ENCODE data around the gene SLIT3.

Gene SLIT3

GRCh38 chr5:169006842-169007790, 293.8 kb downstream of the SLIT3 start:
- no peak for DNase-seq (ENCODE audit: low read depth in 1 of 2, low spot score in 1 of 2)

- DNase-seq (ENCODE audit: low read depth in 1 of 2, low spot score in 1 of 2) = no peak
These were observed 296.4 kb downstream of the SLIT3 start for GRCh38 chr5:169004551-169004950.

GRCh38 chr5:169003721-169004541, 297.0 kb downstream of the SLIT3 start:
- no peak for DNase-seq (ENCODE audit: low read depth in 1 of 2, low spot score in 1 of 2)

GRCh38 chr5:169002953-169003555, 297.9 kb downstream of the SLIT3 start:
- DNase-seq (ENCODE audit: low read depth in 1 of 2, low spot score in 1 of 2) = no peak

- no peak for DNase-seq (ENCODE audit: low read depth in 1 of 2, low spot score in 1 of 2)
These were observed 299.5 kb downstream of the SLIT3 start for GRCh38 chr5:169001394-169001793.

GRCh38 chr5:168995024-168995423, 305.9 kb downstream of the SLIT3 start:
- DNase-seq (ENCODE audit: low read depth in 1 of 2, low spot score in 1 of 2) = no peak

GRCh38 chr5:168992687-168993086, 308.3 kb downstream of the SLIT3 start:
- no peak for DNase-seq (ENCODE audit: low read depth in 1 of 2, low spot score in 1 of 2)

- DNase-seq (ENCODE audit: low read depth in 1 of 2, low spot score in 1 of 2) = no peak
These were observed 308.9 kb downstream of the SLIT3 start for GRCh38 chr5:168992016-168992415.

GRCh38 chr5:168991311-168991710, 309.6 kb downstream of the SLIT3 start:
- DNase-seq (ENCODE audit: low read depth in 1 of 2, low spot score in 1 of 2) = no peak

- DNase-seq (ENCODE audit: low read depth in 1 of 2, low spot score in 1 of 2) = no peak
These were observed 310.3 kb downstream of the SLIT3 start for GRCh38 chr5:168990679-168991078.

- no peak for DNase-seq (ENCODE audit: low read depth in 1 of 2, low spot score in 1 of 2)
These were observed 311.0 kb downstream of the SLIT3 start for GRCh38 chr5:168989731-168990505.

GRCh38 chr5:168988699-168989098, 312.2 kb downstream of the SLIT3 start:
- no peak for DNase-seq (ENCODE audit: low read depth in 1 of 2, low spot score in 1 of 2)

GRCh38 chr5:168987543-168988300, 313.2 kb downstream of the SLIT3 start:
- DNase-seq (ENCODE audit: low read depth in 1 of 2, low spot score in 1 of 2) = no peak

GRCh38 chr5:168985454-168985853, 315.5 kb downstream of the SLIT3 start:
- no peak for DNase-seq (ENCODE audit: low read depth in 1 of 2, low spot score in 1 of 2)

- DNase-seq (ENCODE audit: low read depth in 1 of 2, low spot score in 1 of 2) = no peak
These were observed 316.7 kb downstream of the SLIT3 start for GRCh38 chr5:168984135-168984675.

GRCh38 chr5:168979135-168979534, 321.8 kb downstream of the SLIT3 start:
- no peak for DNase-seq (ENCODE audit: low read depth in 1 of 2, low spot score in 1 of 2)

GRCh38 chr5:168978500-168978899, 322.4 kb downstream of the SLIT3 start:
- DNase-seq (ENCODE audit: low read depth in 1 of 2, low spot score in 1 of 2) = no peak

GRCh38 chr5:168978015-168978414, 322.9 kb downstream of the SLIT3 start:
- no peak for DNase-seq (ENCODE audit: low read depth in 1 of 2, low spot score in 1 of 2)

- no peak for DNase-seq (ENCODE audit: low read depth in 1 of 2, low spot score in 1 of 2)
These were observed 324.5 kb downstream of the SLIT3 start for GRCh38 chr5:168976311-168976970.

Measured in activated T-helper 1 cell treated with anti-CD3 and anti-CD28 coated beads, Interleukin-2, amount 50 U/mL, for 16 hours (primary cell).